Smooth muscle cell (in vitro differentiated cells): ENCODE results near the gene EPC1. TPM values are rescaled to one million over a fixed set of nuclear protein-coding genes. Genes with fewer than 3 reads are reported as not detected.

ENCODE experiments used
- DNase-seq: peaks from one replicate; lab custom pipeline; 2025; ENCODE audit not compliant: unreplicated experiment; lab: John Stamatoyannopoulos, UW
- H2AFZ ChIP-seq: fragments of 200-600 bp; sonication (generic); 2 replicates; pipeline ENCODE4 v1.6.0; 2016; ENCODE audit warnings: antibody characterized with exemption, low read depth, mild to moderate bottlenecking
- H3F3A ChIP-seq: fragments of 200-600 bp; sonication (generic); 2 replicates; pipeline ENCODE4 v1.6.0; 2017; ENCODE audit warnings: antibody characterized with exemption, low read depth
- H3K27ac ChIP-seq: fragments of 200-600 bp; sonication (generic); 2 replicates; pipeline ENCODE4 v1.5.1; 2016; ENCODE audit warnings: low read depth, mild to moderate bottlenecking
- H3K27me3 ChIP-seq: fragments of 200-600 bp; sonication (generic); 2 replicates; pipeline ENCODE4 v1.6.1; 2016; ENCODE audit warnings: low read depth, mild to moderate bottlenecking
- H3K36me3 ChIP-seq: fragments of 200-600 bp; sonication (generic); 2 replicates; pipeline ENCODE4 v1.5.1; 2016; ENCODE audit warnings: low read depth
- H3K4me1 ChIP-seq: fragments of 200-600 bp; sonication (generic); 2 replicates; pipeline ENCODE4 v1.5.1; 2016; ENCODE audit warnings: low read depth
- H3K4me2 ChIP-seq: fragments of 200-600 bp; sonication (generic); 2 replicates; pipeline ENCODE4 v1.6.0; 2016; ENCODE audit warnings: mild to moderate bottlenecking
- H3K4me3 ChIP-seq: fragments of 200-600 bp; sonication (generic); 2 replicates; pipeline ENCODE4 v1.5.1; 2016; ENCODE audit warnings: mild to moderate bottlenecking
- H3K79me2 ChIP-seq: fragments of 200-600 bp; sonication (generic); 2 replicates; pipeline ENCODE4 v1.6.0; 2016; ENCODE audit warnings: low read depth, mild to moderate bottlenecking
- H3K9ac ChIP-seq: fragments of 200-600 bp; sonication (generic); 2 replicates; pipeline ENCODE4 v1.6.0; 2016; ENCODE audit warnings: low read depth
- H3K9me3 ChIP-seq: fragments of 200-600 bp; sonication (generic); replicated peaks from 2 replicates; pipeline ENCODE4 v1.5.1; 2016; ENCODE audit warnings: low read depth
- H4K20me1 ChIP-seq: fragments of 200-600 bp; sonication (generic); 2 replicates; pipeline ENCODE4 v1.6.0; 2016; ENCODE audit warnings: low read depth
- CTCF ChIP-seq: fragments of 200-600 bp; sonication (generic); IDR thresholded peaks from 2 replicates; pipeline ENCODE4 v1.5.1; 2017; ENCODE audit warnings: borderline replicate concordance, mild to moderate bottlenecking, antibody characterized with exemption; ENCODE audit not compliant: insufficient read depth, poor library complexity, severe bottlenecking
- WGBS: methylation state at CpG from one replicate; pipeline ENCODE4 v1.1.7; 2016; ENCODE audit warnings: low lambda C conversion rate; 5-methylcytosine and 5-hydroxymethylcytosine counted together
- polyA plus RNA-seq: library from polyadenylated mRNA; unstranded; fragments of >200 nt; fragmentation: Nextera tagmentation; extraction: Ambion mirVana; gene quantifications from 2 replicates; pipeline ENCODE4 v1.2.1, GENCODE V29; 2016
- total RNA-seq: library from RNA; depleted of rRNA; stranded (reverse); fragments of >200 nt; gene quantifications from 2 replicates; pipeline ENCODE4 v1.2.3, GENCODE V29; 2014

The EPC1 gene
- total and polyA plus RNA-seq, 2 experiments from 2014 or later = 16.3 to 52.1 TPM

GRCh38 chr10:32376097-32376496 is 29.1 kb upstream of the EPC1 start:
- H2AFZ ChIP-seq = no peak overlapping the region
- peak overlapping the region; percentile 12 for H3K27ac ChIP-seq
- peak overlapping the region; percentile 94 for H3K4me3 ChIP-seq
- H3K27me3 ChIP-seq = no peaks in the 10 kb centered on the region
- peak overlapping the region; percentile 94 for H3K4me2 ChIP-seq
- H3F3A ChIP-seq = peaks cover 4% of the 10 kb centered on the region
- peak overlapping the region; percentile 84 for H3K9ac ChIP-seq
- no peak for TF ChIP-seq CTCF
- H3K36me3 ChIP-seq = no peaks in the 10 kb centered on the region
- peaks cover 14% of the 10 kb centered on the region for H3K4me1 ChIP-seq
- peaks cover 52% of the 10 kb centered on the region for H4K20me1 ChIP-seq
- H3K79me2 ChIP-seq = peaks cover 75% of the 10 kb centered on the region
- H3K9me3 ChIP-seq = no peaks in the 10 kb centered on the region
- WGBS = 97% methylated on average over 1 of the region's 1 CpG
- no peak for DNase-seq

- Histone ChIP-seq H3K36me3 (no peaks in the 10 kb centered on the region), H3K4me3 (peak overlapping the region; percentile 94), H3K27ac (no peak overlapping the region), H3F3A (peaks cover 4% of the 10 kb centered on the region), H3K4me1 (peaks cover 14% of the 10 kb centered on the region), H3K79me2 (peaks cover 79% of the 10 kb centered on the region), H3K9me3 (no peaks in the 10 kb centered on the region), H3K4me2 (peak overlapping the region; percentile 94), H4K20me1 (peaks cover 57% of the 10 kb centered on the region), H3K9ac (no peak overlapping the region), H2AFZ (no peak overlapping the region), H3K27me3 (no peaks in the 10 kb centered on the region)
- DNase-seq = no peak
- TF ChIP-seq CTCF = no peak
These were observed 28.7 kb upstream of the EPC1 start for GRCh38 chr10:32375631-32376030.

- TF ChIP-seq CTCF = no peak
- Histone ChIP-seq H3F3A (peaks cover 11% of the 10 kb centered on the region), H4K20me1 (peaks cover 67% of the 10 kb centered on the region), H3K4me1 (peaks cover 14% of the 10 kb centered on the region), H3K27me3 (no peaks in the 10 kb centered on the region), H3K27ac (no peak overlapping the region), H3K9me3 (no peaks in the 10 kb centered on the region), H3K4me3 (peak overlapping the region; percentile 94), H3K4me2 (peak overlapping the region; percentile 94), H2AFZ (no peak overlapping the region), H3K36me3 (no peaks in the 10 kb centered on the region), H3K79me2 (peaks cover 89% of the 10 kb centered on the region), H3K9ac (no peak overlapping the region)
- DNase-seq = no peak
- 83% methylated on average over 1 of the region's 1 CpG for WGBS
These were observed 27.6 kb upstream of the EPC1 start for GRCh38 chr10:32374605-32375004.

- Histone ChIP-seq H4K20me1 (peaks cover 78% of the 10 kb centered on the region), H3K4me1 (peaks cover 14% of the 10 kb centered on the region)
These were observed 26.5 kb upstream of the EPC1 start for GRCh38 chr10:32373496-32373895.

More at GRCh38 chr10:32373496-32373895, 26.5 kb upstream of the EPC1 start:
- Histone ChIP-seq H3K27ac (no peak overlapping the region), H3K36me3 (no peaks in the 10 kb centered on the region), H3K4me3 (no peak overlapping the region), H3F3A (peaks cover 14% of the 10 kb centered on the region), H3K79me2 (peaks cover 97% of the 10 kb centered on the region), H2AFZ (no peak overlapping the region), H3K4me2 (no peak overlapping the region), H3K9ac (no peak overlapping the region), H3K27me3 (no peaks in the 10 kb centered on the region), H3K9me3 (no peaks in the 10 kb centered on the region)
- WGBS = 97% methylated on average over 2 of the region's 2 CpGs
- TF ChIP-seq CTCF = no peak
- no peak for DNase-seq
